ENCODE measurements around the gene TSACC.
"Not testable (repeated sequence)": the region's sequence is repeated elsewhere in the genome, so short reads cannot be mapped to it uniquely, and the experiment has no call there.

Gene TSACC

DNA sequence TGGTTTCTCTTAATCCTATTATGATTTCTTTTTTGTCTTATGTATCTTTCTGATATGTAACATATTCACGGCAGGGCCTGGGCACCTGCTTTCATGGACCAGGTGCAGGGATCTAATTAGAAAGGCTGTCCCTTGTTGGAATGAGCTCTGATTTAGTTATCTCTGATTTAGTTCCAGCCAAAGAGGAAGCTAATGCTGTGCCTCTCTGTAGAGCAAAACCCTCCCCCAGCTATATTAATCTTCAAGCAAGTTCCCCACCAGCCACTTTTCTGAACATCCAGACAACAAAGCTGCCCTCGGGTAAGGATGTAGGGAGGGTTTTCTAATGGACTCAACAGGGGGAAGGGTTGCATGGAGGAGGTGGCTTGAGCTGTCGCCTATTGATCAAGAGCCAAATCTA lies 6.1 kb downstream of the TSACC start:
- no peak for DNase-seq (ENCODE audit: extremely low spot score, insufficient read length, low read depth)
- FAIRE-seq = no peak

DNA sequence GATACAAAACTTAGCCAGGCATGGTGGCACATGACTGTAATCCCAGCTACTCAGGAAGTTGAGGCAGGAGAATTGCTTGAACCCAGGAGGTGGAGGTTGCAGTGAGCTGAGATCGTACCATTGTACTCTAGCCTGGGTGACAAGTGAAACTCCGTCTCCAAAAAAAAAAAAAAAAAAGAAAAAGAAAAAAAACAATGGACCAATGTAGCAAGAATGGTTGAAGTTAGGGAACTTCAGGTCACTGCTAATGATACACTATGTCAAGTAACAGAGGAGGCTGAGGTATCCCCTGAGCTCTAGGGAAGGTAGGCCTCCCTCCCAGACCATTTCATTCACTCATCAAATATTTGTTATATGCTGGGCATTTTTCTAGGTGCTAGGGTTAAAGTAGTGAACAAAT lies 7.7 kb downstream of the TSACC start:
- FAIRE-seq; DNase-seq (ENCODE audit: extremely low spot score, insufficient read length, low read depth): not testable (repeated sequence)

DNA sequence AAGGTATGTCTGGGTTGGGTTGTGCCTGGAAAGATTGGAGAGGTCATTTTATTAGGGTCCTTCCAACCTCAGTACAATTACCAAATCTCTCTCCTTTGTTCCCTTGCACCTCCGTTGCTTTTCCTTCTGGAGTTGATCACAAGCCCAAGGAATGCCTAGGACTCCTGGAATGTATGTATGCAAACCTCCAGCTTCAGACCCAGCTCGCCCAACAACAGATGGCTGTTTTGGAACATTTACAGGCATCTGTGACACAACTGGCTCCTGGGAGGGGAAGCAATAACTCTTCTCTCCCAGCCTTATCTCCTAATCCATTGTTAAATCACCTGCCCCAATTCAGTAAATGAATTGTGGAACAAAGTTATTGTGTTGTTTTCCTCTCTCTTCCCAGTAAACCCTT lies 8.3 kb downstream of the TSACC start:
- no peak for FAIRE-seq
- no peak for DNase-seq (ENCODE audit: extremely low spot score, insufficient read length, low read depth)

DNA sequence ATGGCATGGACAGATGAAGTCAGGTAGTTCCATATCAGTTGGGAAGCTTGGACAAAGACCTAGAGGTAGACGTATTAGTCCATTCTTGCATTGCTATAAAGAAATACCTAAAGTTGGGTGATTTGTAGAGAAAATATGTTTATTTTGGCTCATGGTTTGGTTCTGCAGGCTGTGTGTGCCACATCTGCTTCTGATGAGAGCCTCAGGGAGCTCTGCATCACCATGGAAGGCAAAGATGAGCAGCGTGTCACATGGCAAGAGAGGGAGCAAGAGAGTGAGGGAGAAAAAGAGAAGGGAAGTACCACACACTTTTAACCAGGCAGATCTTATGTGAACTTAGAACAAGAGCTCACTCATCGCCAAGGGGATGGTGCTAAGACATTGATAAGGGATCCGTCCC lies 9.0 kb downstream of the TSACC start:
- FAIRE-seq (no peak), DNase-seq (ENCODE audit: extremely low spot score, insufficient read length, low read depth) (no peak)

DNA sequence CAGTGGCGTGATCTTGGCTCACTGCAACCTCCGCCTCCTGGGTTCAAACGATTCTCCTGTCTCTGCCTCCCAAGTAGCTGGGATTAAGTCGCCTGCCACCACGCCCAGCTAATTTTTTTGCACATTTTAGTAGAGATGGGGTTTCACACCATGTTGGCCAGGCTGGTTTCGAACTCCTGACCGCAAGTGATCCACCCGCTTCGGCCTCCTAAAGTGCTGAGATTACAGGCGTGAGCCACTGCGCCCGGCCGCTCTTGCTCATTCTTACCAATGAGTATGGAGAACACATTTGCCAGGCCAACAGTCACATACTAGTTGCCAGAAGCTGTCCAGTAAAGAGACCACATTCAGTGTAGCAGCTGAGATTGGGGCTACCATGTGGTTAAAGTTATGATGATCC lies 14.2 kb downstream of the TSACC start:
- not testable (repeated sequence) for FAIRE-seq; DNase-seq (ENCODE audit: extremely low spot score, insufficient read length, low read depth)

DNA sequence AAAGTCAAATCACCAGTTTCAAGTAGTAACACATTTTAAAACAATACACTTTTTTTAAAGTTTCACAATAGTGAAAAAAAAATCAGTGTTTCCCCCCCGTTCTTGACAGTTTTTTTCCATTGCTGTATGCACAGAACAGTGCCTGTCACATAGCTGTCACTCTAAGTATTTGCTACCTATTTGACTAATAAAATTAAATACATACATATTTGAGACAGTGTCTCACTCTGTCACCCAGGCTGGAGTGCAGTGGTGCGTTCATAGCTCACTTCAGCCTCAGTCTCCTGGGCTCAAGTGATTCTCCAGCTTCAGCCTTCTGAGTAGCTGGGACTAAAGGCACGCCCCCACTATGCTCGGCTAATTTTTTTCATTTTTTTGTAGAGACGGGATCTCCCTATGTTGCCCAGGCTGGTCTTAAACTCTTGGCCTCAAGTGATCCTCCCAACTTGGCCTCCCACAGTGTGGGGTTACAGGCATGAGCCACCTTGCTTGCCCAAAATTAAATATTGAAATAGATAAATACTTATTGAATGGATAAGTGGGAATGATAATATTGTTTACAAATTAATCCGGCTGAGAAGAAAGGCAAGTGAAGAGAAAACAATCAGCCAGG lies 18.0 kb downstream of the TSACC start:
- DNase-seq (ENCODE audit: extremely low spot score, insufficient read length, low read depth) = no peak

DNA sequence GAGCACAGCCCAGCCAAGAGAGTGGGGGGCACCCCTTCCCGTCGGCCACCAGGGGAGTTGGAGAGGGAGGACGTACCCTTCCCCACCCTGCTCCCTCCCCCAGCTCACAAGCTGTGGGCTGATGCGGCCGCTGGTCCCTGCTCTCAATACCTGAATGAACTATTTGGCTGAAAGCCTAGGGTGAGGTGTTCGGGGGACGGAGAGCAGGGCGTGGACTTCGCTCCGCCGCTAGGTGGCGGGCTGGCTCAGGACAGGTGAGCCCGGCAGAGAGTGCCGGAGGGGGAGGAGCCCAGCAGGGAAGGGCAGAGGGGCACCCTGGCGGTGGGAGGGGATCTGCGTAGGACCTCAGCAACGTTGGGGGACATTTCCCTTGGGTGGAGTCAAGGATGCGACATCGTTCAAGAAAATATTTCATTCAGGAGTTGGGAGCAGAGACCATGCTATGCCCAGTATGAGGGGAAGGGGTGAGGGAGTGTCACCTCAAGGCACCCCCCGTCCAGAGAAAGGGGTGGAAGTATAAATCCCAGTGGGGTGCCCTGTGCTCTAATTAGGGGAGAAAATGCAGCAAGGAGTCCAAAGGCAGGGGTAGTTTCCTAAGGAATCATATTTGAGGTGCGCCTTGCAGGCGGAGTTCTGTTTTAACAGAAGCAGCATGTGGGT lies 18.7 kb downstream of the TSACC start:
- DNase-seq (ENCODE audit: extremely low spot score, insufficient read length, low read depth) (peak; percentile 76), FAIRE-seq (peak; percentile 75)

More for the DNA sequence above, 18.0 kb downstream of the TSACC start:
- no peak for FAIRE-seq

DNA sequence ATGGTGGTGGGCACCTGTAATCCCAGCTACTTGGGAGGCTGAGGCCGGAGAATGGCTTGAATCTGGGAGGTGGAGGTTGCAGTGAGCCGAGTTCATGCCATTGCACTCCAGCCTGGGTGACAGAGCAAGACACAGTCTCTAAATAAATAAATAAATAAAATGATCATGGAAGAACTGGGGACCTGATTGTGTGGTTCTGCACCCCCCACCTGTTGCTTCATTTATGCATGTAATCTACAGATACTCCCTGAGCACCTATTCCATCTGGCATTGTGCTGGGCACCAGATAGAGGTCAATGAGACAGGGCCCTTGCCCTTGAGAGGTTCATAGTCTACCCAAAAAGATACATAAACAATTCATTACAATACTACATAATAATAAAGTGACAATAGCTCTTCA lies 19.7 kb downstream of the TSACC start:
- FAIRE-seq (no peak), DNase-seq (ENCODE audit: extremely low spot score, insufficient read length, low read depth) (no peak)

DNA sequence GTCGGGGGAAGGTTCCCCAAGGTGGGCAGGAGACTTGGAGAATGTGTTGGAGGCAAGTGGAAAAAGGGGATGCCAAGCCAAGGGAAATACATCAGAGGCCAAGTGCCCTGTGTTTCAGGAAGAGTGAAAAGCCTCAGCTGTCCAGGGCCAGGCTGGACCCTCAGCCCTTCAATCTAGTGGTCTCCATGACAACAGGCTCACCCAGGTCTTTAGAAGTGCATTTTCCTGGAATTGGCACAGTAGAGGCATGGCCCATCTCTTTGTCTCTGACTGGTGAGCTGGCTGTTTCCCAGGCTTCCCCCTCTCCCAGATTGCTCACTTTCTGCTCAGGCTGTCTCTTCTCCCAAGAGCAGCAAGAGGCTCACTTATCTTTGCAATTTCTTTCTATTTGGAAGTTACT lies 20.3 kb downstream of the TSACC start:
- FAIRE-seq (no peak), DNase-seq (ENCODE audit: extremely low spot score, insufficient read length, low read depth) (no peak)

DNA sequence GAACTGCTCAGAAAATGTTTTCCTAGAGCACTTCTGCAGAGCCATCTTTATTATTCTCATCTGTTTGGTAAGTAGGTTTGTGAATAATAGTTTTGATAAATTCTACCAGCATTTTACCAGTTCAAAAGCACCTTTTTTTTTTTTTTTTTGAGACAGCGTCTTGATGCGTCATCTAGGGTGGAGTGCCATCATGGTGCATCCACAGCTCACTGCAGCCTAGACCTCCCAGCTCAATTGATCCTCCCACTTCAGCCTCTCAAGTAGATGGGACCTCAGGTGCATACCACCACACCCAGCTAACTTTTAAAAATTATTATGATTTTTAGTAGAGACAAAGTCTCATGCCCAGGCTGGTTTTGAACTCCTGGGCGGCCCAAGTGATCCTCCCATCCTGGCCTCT lies 20.9 kb downstream of the TSACC start:
- FAIRE-seq (no peak), DNase-seq (ENCODE audit: extremely low spot score, insufficient read length, low read depth) (no peak)

DNA sequence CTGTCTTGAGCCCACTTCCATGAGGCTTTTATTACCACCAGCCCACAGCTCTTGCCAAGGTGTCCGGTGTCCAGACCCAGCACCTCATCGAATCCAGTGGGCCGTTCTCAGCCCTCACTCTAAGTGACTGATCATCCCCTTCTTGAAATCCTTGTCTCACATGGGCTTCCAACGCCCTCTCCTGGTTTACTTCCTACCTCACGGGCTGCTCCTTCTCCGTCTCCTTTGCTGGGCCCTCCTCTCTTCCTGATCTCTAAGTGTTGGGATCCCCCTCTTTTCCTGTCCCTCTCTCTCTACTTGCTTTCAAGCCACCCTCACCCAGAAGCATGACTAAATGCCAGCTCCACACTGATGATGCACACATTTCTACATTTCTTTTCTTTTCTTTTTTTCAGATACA lies 21.6 kb downstream of the TSACC start:
- DNase-seq (ENCODE audit: extremely low spot score, insufficient read length, low read depth) (no peak), FAIRE-seq (no peak)

DNA sequence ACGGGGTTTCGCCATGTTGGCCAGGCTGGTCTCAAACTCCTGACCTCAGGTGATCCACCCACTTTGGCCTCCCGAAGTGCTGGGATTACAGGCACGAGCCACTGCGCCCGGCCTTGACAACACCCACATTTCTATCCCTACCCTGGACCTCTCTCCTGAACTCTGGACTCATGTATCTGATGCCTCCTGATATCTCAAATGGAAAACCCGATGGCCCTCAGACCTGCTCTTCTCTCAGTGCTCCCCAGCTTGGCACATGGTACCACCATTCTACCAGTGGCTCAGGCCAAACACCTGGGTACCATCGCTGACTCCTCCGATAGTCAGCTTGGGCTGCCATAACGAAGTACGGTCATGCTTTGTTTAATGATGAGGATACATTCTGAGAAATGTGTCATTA lies 22.2 kb downstream of the TSACC start:
- DNase-seq (ENCODE audit: extremely low spot score, insufficient read length, low read depth) (no peak), FAIRE-seq (no peak)

DNA sequence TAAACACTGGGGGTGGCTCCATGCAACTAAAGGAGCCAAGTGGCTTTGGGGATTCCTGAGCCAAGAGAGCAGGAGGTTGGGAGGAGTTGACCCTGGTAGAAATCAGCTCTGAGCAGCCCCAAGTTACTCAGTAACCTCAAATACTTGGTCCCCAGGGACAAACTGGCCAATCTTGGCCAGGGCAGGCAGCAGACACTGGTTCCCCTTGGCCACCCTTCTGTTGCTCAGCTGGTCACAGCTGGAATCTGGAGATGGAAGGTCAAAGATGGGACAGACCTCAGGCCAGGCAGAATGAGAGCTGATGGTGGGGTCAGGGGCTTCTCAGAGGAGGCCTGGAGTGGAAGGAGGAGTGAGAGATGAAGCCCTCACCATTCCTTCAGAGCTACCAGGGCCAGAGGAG lies 27.4 kb downstream of the TSACC start:
- peak; percentile 46 for FAIRE-seq
- DNase-seq (ENCODE audit: extremely low spot score, insufficient read length, low read depth) = no peak

DNA sequence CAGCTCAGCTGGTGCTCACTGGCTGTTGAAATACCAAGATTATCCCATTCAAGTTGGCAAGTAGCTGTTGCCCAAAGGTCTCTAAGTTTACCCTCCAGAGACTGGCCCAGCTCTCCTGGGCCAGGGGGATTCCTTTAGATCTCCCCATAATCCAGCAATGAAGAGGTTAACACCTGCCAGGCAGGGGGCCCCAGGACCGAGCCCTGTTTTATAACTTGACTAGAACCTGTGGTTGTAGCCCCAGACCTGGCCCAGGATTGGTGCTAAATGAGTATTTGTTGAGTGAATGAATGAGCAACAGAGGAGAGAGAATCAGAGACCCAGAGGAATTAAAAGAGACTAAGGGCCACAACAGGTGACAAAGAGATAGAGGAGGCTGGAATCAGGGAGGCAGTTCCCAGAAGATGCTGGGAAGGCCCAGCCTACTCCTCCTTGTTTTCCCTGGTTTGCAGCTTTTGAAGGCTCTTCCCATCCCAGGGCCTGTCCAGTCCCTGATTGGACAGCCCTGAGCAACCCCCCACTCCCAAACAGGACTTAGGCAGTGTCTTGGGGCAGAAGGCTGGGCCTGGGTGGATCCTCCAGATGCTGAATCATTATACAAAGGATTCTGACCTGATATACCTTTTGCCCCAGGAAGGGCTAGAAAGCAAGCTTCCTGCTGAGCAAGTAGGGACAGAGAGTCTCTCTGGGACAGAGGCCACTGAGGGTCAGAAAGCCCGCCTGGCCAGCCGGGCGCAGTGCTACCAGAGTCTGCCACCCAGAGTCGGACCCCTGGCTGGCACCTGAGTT lies 28.2 kb downstream of the TSACC start:
- DNase-seq (ENCODE audit: extremely low spot score, insufficient read length, low read depth) (no peak), FAIRE-seq (no peak)

DNA sequence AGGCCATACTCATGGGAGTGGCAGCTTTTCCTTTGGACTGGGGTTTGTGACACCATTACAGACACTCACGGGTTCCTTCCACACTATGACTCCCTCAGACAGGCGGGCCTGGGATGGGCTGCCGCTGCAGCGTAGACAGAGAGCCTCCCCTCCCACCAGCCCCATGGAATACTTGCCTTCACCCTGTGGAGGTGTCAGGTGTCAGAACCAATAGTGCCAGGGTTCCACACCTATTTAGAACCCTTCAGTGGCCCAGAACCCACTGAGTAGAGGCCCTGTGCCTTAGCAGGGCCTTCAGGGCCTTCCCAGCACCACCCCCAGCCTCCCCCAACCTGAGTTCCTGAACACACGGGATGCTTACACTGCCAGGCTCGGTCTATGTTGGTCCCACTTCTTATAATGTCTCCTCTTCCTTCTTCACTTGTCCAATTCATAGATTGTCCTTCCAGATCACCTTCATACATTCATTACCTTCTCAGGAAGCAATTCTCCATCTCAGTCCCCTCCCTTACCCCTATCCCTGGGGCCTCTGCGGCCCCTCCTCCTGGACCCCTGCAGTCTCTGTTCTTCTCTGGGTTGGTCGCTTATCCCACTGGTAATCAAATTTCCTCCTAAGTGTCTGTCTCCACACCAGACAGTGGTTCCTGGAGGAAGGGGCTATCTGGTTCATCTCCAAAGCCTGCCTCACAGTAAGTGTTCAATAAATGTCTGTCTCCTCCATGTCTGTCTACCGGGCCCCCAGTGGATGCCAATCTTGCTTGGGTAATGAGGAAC lies 29.2 kb downstream of the TSACC start:
- FAIRE-seq (no peak), DNase-seq (ENCODE audit: extremely low spot score, insufficient read length, low read depth) (no peak)

DNA sequence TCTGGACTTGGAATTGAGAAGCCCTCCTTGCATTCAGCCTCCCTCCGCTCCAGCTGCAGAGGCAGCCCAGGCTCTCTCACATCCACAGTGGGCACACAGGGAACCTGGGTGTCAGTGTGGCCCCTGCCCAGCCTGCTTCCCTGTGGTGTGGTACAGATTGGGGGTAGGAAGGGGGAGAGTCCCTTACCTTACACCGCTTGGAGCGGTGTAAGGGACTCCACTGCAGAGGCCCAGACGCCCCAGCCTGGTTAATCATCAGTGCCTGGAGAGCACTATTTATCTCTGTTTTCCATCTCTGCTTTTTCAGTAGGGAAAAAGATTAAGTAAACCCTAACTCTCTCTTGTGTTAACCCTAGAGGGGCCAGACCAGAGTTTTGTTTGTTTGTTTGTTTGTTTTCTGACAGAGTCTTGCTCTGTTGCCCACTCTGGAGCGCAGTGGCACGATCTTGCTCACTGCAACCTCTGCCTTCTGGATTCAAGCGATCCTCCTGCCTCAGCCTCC lies 29.9 kb downstream of the TSACC start:
- no peak for FAIRE-seq

DNA sequence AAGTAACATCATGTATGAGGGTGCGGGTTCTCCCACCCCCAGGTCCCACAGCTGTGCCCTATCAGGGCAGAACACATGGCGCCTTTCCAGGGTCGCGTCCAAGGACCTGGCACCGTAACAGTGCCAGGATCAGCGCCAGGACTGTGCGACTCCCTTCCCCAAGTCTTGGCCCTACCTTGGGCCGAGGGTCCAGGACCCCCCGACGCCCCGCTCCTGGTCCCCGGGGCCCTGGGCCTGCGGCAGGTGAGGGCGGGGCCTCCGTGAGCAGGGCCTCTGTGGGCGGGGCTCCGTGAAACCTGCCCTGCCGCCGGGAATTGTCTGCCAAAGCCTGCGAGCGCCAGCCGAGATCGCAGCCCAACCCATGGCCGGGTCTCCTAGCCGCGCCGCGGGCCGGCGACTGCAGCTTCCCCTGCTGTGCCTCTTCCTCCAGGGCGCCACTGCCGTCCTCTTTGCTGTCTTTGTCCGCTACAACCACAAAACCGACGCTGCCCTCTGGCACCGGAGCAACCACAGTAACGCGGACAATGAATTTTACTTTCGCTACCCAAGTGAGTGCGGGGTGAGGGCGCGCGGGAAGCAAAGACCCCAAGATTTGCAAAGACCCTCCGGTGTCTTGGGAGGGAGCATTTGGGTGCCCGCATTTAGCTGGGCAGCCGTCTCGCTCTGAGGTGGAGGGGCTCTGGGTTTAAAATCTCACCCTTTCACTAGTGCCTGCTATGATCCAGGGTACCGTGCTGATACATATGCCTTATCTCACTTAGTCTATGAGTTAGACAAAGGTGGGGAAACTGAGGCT lies 30.8 kb downstream of the TSACC start, which contains the start of gene RHBG:
Gene RHBG, plus strand, starts transcription at position 323 of the 796 bp plus-strand sequence. Its CDS starts 39 bp downstream, at position 362.
- DNase-seq (ENCODE audit: extremely low spot score, insufficient read length, low read depth) (no peak), FAIRE-seq (no peak)

More for the DNA sequence above, 29.9 kb downstream of the TSACC start:
- no peak for DNase-seq (ENCODE audit: extremely low spot score, insufficient read length, low read depth)

DNA sequence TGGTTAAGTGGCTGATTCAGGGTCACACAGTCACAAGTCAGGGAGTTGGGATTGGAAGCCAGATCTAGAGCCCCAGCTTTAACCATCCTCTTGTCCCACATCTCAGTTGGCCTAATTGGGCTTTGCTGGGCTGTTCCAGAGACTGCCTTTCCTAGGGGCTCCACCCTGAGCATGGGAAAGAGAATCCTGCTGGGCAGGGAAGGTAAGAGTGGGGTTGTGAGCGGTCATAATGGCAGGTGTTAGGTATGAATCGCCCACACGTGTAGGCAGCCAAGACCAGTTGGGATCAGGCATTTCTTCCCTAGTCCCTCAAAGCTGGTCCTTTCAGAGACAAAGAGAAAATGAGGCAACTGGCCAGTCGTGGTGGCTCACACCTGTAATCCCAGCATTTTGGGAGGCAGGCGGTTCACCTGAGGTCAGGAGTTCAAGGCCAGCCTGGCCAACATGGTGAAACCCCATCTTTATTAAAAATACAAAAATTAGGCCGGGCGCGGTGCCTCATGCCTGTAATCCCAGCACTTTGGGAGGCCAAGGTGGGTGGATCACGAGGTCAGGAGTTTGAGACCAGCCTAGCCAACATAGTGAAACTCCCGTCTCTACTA lies 31.5 kb downstream of the TSACC start:
- FAIRE-seq; DNase-seq (ENCODE audit: extremely low spot score, insufficient read length, low read depth): not testable (repeated sequence)
